OCI-LY7 (cell line): Measurements from ENCODE around the gene SFRP5. TPM values are rescaled to one million over a fixed set of nuclear protein-coding genes. Genes with fewer than 3 reads are reported as not detected.

Experiments used
- BruUV-seq: library from RNA; stranded (reverse); fragments of 400-500 nt; replicated peaks from 2 replicates; lab custom pipeline; 2021; lab: Mats Ljungman, UMichigan
- CTCF ChIA-PET: fragments of 300-600 bp; sonication (Branson Sonifier 250); formaldehyde crosslinking; loops from one replicate; lab custom pipeline; 2022; ENCODE audit warnings: antibody characterized with exemption; ENCODE audit not compliant: unreplicated experiment; lab: Charles Lee
- POLR2A ChIA-PET: fragments of 300-600 bp; sonication (Branson Sonifier 250); formaldehyde crosslinking; loops from one replicate; lab custom pipeline; 2022; ENCODE audit warnings: antibody characterized with exemption; lab: Charles Lee
- DNase-seq: peaks from one replicate; pipeline ENCODE4 v3.0.0-alpha.2; 2015; ENCODE audit warnings: low spot score
- H2AFZ ChIP-seq: fragments of 200-600 bp; sonication (generic), shearing (Covaris generic); 2 replicates; pipeline ENCODE4 v1.6.1; 2014; ENCODE audit warnings: mild to moderate bottlenecking, antibody characterized with exemption, low read length, moderate library complexity
- H3K27ac ChIP-seq: fragments of 200-600 bp; sonication (generic); 2 replicates; pipeline ENCODE4 v1.5.1; 2014; ENCODE audit warnings: mixed run types, low read depth, mild to moderate bottlenecking, moderate library complexity, low read length, inconsistent platforms; ENCODE audit not compliant: poor library complexity, severe bottlenecking
- H3K36me3 ChIP-seq: fragments of 200-600 bp; sonication (generic); 2 replicates; pipeline ENCODE4 v1.6.1; 2014; ENCODE audit warnings: mild to moderate bottlenecking, antibody characterized with exemption, low read length, moderate library complexity, mixed read lengths; ENCODE audit not compliant: insufficient read depth
- H3K4me1 ChIP-seq: fragments of 200-600 bp; sonication (generic); 2 replicates; pipeline ENCODE4 v1.5.1; 2014; ENCODE audit warnings: mild to moderate bottlenecking, low read length; ENCODE audit not compliant: insufficient read depth, poor library complexity, severe bottlenecking
- H3K4me2 ChIP-seq: fragments of 200-600 bp; sonication (generic); 2 replicates; pipeline ENCODE4 v1.6.1; 2014; ENCODE audit warnings: mild to moderate bottlenecking, low read length
- H3K4me3 ChIP-seq: fragments of 200-600 bp; sonication (generic); 2 replicates; pipeline ENCODE4 v1.5.1; 2014; ENCODE audit warnings: mild to moderate bottlenecking, low read depth, low read length; ENCODE audit not compliant: poor library complexity, severe bottlenecking
- H3K79me2 ChIP-seq: fragments of 200-600 bp; sonication (generic); 2 replicates; pipeline ENCODE4 v1.6.1; 2016; ENCODE audit warnings: low read depth, mild to moderate bottlenecking, low read length, moderate library complexity, mixed read lengths; ENCODE audit not compliant: insufficient read depth
- H3K9me2 ChIP-seq: fragments of 200-600 bp; sonication (generic); 2 replicates; pipeline ENCODE4 v1.6.1; 2016; ENCODE audit warnings: mild to moderate bottlenecking, low read length, mixed read lengths; ENCODE audit not compliant: insufficient read depth
- H3K9me3 ChIP-seq: fragments of 200-600 bp; sonication (generic); 2 replicates; pipeline ENCODE4 v1.6.1; 2014; ENCODE audit warnings: mild to moderate bottlenecking, mixed run types, low read length, mixed read lengths
- H4K20me1 ChIP-seq: fragments of 200-600 bp; sonication (generic); 2 replicates; pipeline ENCODE4 v1.6.1; 2014; ENCODE audit warnings: mild to moderate bottlenecking, antibody characterized with exemption, low read length, moderate library complexity, mixed read lengths; ENCODE audit not compliant: insufficient read depth
- EZH2phosphoT487 ChIP-seq: fragments of 200-600 bp; sonication (generic); IDR thresholded peaks from 2 replicates; pipeline ENCODE4 v1.6.1; 2018; ENCODE audit warnings: low read depth, borderline replicate concordance, mild to moderate bottlenecking, mixed run types, antibody characterized with exemption, low read length, moderate library complexity, mixed read lengths
- intact Hi-C: fragments of 100-400 bp; cut with micrococcal nuclease; formaldehyde crosslinking; loops from one replicate; pipeline ENCODE4 v1.10.0; 2022; ENCODE audit not compliant: unreplicated experiment
- total RNA-seq, 2 experiments: library from RNA; depleted of rRNA in 1 of 2; stranded (reverse); fragments of >200 nt in 1 of 2; shearing (Covaris generic) in 1 of 2; gene quantifications; 2 replicates each; pipeline ENCODE4 v1.2.3, GENCODE V29; 2014 to 2022
- TF ChIP-seq, protein P1 (sequence below): fragments of 200-600 bp; sonication (generic); conservative IDR thresholded peaks from 2 replicates; pipeline ENCODE4 v1.5.1; 2014; ENCODE audit warnings: mild to moderate bottlenecking, antibody characterized with exemption, low read length, moderate library complexity, mixed read lengths

The SFRP5 gene
- total RNA-seq, 2 experiments from 2014 or later, result not detected

- H3K79me2 ChIP-seq, result no peaks in the 10 kb centered on the region
- TF ChIP-seq EZH2phosphoT487, result no peak
- TF ChIP-seq, protein P1, sequence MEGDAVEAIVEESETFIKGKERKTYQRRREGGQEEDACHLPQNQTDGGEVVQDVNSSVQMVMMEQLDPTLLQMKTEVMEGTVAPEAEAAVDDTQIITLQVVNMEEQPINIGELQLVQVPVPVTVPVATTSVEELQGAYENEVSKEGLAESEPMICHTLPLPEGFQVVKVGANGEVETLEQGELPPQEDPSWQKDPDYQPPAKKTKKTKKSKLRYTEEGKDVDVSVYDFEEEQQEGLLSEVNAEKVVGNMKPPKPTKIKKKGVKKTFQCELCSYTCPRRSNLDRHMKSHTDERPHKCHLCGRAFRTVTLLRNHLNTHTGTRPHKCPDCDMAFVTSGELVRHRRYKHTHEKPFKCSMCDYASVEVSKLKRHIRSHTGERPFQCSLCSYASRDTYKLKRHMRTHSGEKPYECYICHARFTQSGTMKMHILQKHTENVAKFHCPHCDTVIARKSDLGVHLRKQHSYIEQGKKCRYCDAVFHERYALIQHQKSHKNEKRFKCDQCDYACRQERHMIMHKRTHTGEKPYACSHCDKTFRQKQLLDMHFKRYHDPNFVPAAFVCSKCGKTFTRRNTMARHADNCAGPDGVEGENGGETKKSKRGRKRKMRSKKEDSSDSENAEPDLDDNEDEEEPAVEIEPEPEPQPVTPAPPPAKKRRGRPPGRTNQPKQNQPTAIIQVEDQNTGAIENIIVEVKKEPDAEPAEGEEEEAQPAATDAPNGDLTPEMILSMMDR, result no peak
- no peak overlapping the region for H3K4me2 ChIP-seq
- DNase-seq, result no peak
- H2AFZ ChIP-seq, result no peak overlapping the region
- H3K9me3 ChIP-seq, result no peaks in the 10 kb centered on the region
- H4K20me1 ChIP-seq, result no peaks in the 10 kb centered on the region
- no TSS peak for BruUV-seq
- H3K36me3 ChIP-seq, result no peaks in the 10 kb centered on the region
- ChIA-PET POLR2A (no interaction called here), CTCF (no interaction called here)
- no peaks in the 10 kb centered on the region for H3K9me2 ChIP-seq
- H3K4me3 ChIP-seq, result no peak overlapping the region
- no peak overlapping the region for H3K27ac ChIP-seq
- intact Hi-C loops, result no loop called here
- no peaks in the 10 kb centered on the region for H3K4me1 ChIP-seq
These were observed 9.2 kb upstream of the SFRP5 start for GRCh38 chr10:97780841-97781617.

- H3K4me1 ChIP-seq, result no peaks in the 10 kb centered on the region
- intact Hi-C loops, result no loop called here
- DNase-seq, result no peak
- H3K9me2 ChIP-seq, result no peaks in the 10 kb centered on the region
- no peak for TF ChIP-seq EZH2phosphoT487
- TF ChIP-seq, protein P1, result no peak
- H3K36me3 ChIP-seq, result no peaks in the 10 kb centered on the region
- no peaks in the 10 kb centered on the region for H4K20me1 ChIP-seq
- POLR2A ChIA-PET, result no interaction called here
- H2AFZ ChIP-seq, result no peak overlapping the region
- H3K4me2 ChIP-seq, result no peak overlapping the region
- CTCF ChIA-PET, result no interaction called here
- H3K79me2 ChIP-seq, result no peaks in the 10 kb centered on the region
- no TSS peak for BruUV-seq
- no peak overlapping the region for H3K27ac ChIP-seq
- no peaks in the 10 kb centered on the region for H3K9me3 ChIP-seq
- no peak overlapping the region for H3K4me3 ChIP-seq
These were observed 8.2 kb upstream of the SFRP5 start for GRCh38 chr10:97779975-97780374.

DNA sequence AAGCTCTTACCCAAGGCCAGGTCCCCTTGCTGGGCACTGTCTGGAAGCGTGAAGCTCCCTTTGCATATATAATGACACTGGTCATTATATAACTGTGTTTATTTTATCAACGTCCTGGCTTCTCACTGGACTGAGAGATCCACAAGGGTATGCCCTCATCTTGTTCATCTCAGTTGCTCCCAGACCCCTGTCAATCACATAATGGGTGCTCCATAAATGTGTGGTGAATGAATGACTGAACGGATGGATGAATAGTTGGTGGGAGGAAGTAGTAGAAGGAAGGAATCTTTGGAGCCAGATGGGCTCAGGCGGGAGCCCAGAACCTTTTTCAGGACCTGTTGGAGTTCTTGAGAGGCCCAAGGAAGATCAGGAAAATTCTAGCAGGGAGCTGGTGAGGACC is 7.7 kb upstream of the SFRP5 start:
- no peak overlapping the region for H3K27ac ChIP-seq
- POLR2A ChIA-PET, result no interaction called here
- intact Hi-C loops, result no loop called here
- no peaks in the 10 kb centered on the region for H3K36me3 ChIP-seq
- CTCF ChIA-PET, result no interaction called here
- no peaks in the 10 kb centered on the region for H3K9me3 ChIP-seq
- H4K20me1 ChIP-seq, result no peaks in the 10 kb centered on the region
- no peaks in the 10 kb centered on the region for H3K9me2 ChIP-seq
- H2AFZ ChIP-seq, result no peak overlapping the region
- no peak for DNase-seq
- TF ChIP-seq, protein P1, result no peak
- TF ChIP-seq EZH2phosphoT487, result no peak
- no peak overlapping the region for H3K4me2 ChIP-seq
- H3K4me3 ChIP-seq, result no peak overlapping the region
- H3K4me1 ChIP-seq, result no peaks in the 10 kb centered on the region
- no TSS peak for BruUV-seq
- H3K79me2 ChIP-seq, result no peaks in the 10 kb centered on the region
